DMS 273 (cell line): ENCODE measurements around the gene WDFY1.
A peak's percentile ranks its signal among the peaks of the same experiment; 100 is the strongest.
"Not testable (repeated sequence)": the region's sequence is repeated elsewhere in the genome, so short reads cannot be mapped to it uniquely, and the experiment has no call there.

Experiments
- DNase-seq: peaks from one replicate; lab custom pipeline; 2025; ENCODE audit not compliant: unreplicated experiment; lab: John Stamatoyannopoulos, UW

Gene WDFY1

DNA sequence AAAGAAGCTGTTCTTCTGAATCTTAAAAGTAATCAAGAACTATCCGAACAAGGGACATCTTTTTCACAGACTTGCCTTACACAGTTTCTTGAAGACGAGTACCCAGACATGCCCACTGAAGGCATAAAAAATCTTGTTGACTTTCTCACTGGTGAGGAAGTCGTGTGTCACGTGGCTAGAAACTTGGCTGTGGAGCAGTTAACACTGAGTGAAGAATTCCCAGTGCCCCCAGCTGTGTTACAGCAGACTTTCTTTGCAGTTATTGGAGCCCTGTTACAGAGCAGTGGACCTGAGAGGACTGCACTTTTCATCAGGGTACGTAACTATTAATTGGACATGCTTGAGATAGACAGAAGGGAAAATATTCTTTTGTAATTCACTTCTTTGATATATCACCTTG, 14.6 kb upstream of the WDFY1 start:
- no peak for DNase-seq

DNA sequence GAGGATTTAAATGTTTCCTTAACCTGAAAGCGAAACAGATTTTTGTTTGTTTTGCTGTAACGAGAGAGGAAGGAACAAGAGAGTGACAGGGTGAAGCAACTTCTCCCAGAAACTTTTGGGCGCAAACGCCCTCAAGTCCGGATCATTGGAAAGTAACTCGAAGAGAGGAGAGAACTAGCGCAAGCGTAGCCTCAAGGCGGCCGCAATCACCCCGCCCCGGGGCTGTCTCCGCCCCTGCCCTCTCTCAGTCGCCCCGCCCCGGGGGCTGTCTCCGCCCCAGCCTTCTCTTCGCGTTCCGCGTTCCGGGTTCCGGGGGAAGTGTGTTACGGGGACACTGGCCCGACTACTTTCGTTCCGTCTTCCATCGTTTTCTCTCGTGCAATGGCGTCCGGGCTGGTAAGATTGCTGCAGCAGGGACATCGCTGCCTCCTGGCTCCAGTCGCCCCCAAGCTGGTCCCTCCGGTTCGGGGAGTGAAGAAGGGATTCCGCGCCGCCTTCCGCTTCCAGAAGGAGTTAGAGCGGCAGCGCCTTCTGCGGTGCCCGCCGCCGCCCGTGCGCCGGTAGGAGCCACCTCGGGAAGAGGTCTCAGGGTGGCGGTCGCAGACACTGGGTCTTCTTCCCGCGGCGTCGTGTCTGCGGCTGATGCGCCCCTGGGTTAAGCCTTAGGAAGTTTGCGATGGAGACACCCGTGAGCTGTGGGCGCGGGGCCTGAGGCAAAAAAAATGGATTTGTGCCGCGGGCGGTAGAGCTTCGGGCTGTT, 12.1 kb upstream of the WDFY1 start, which contains the start of gene MRPL44:
MRPL44 (plus strand) TSS at position 372 of the 760 bp plus-strand sequence; CDS start at position 382, 10 bp downstream.
- DNase-seq: peak; percentile 98

DNA sequence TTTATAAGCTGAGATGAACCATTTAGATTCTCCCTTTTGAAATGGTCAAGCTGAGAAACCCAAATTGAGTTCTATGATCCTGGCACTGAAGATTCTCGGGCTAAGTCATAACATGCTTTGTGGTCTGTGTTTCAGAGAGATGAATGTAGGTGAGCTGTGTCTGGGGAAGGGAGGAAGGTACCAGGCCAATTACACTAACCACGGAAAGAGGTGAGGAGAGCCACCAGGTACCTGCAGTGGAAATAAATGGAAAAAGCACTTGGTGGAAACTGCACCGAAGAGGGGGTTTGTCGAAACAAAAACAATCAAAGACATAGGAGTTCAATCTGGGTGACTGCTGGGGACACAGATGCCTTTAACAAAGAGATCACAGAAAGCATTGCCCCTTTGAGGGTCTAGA, 11.2 kb upstream of the WDFY1 start:
- no peak for DNase-seq

DNA sequence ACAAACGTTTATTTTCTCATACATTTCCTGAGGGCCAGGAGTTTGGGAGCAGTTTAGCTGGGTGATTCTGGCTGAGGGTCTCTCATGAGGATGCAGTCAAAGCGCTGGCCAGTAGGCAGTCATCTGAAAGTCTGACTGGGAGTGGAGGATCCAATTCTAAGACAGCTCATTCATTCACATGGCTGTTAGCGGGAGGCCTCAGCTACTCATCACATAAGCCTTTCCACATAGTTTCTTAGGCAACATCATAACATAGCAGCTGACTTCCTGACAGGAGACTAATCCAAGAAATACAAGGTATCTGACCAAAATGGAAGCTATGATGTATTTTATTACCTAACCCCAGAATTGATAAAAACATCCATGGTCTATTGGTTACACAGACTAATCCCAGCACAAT, 9.3 kb upstream of the WDFY1 start:
- DNase-seq: no peak

DNA sequence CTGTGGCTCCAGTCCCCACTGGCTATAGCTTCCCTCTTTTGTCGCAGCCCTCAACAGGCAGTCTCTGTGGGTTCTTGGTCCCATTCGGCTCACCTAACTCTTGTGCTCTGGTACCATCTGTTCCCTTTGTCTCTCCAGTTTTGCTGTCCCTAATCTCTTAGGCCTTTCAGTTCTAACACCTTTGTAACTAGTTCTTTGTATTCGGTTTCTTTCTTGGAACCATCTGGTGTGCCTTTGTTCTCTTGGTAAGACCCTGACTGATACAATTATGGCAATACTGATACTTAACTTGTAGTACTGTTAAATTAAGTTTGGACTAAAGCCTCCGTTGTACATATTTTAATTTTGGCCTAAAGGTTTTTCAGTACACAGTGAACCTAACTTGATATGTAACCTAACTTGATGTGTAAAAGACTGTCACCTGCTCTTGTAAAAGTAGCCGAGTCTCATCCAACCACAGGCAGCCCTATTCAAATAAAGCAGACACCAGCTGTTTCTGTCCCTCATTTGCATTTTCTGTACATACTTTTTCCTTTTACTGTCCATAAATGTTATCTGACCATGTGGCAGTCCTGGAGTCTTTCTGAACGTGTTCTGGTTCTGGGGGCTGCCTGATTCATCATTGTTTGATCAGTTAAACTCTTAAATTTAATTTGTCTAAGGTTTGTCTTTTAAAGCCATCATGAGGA, 7.3 kb upstream of the WDFY1 start:
- peak; percentile 80 for DNase-seq

DNA sequence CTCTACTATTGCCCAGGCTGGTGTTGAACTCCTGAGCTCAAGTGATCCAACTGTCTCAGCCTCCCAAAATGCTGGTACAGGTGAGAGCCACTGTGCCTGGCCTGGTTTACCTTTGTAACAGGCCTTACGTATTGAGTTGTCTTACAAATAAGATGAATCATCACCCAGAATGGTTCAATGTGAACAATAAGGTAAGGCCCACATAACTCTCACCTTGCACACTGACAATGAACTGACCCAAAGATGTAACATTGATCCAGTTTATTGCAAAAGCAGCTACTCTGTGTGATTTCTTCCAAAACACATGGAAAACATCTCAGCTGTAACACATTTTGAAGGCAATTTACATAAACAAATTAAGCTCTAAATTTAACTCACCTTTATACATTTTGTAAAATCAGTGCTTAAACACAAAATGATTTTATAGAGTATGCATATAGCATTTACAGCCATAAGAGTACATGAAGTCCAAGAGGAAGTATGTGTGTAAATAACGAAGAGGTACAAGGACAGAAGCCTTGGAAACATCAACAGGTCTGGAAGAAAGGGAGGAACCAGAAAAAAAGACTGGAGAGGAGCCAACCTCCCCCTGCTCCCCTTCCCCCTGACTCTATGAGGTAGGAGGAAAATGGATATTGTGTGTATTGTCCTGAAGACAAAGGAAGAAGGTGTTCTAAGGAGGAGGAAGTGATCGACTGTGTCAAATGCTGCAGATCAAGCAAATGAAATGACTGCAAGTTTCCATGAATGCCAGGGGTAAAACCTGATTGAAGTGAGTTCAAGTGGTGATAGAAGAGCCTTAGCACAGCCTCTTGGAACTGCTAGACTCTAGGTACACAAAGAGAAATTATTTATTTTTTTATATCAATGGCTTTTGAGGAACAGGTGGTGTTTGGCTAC, 5.6 kb upstream of the WDFY1 start:
- DNase-seq: no peak

DNA sequence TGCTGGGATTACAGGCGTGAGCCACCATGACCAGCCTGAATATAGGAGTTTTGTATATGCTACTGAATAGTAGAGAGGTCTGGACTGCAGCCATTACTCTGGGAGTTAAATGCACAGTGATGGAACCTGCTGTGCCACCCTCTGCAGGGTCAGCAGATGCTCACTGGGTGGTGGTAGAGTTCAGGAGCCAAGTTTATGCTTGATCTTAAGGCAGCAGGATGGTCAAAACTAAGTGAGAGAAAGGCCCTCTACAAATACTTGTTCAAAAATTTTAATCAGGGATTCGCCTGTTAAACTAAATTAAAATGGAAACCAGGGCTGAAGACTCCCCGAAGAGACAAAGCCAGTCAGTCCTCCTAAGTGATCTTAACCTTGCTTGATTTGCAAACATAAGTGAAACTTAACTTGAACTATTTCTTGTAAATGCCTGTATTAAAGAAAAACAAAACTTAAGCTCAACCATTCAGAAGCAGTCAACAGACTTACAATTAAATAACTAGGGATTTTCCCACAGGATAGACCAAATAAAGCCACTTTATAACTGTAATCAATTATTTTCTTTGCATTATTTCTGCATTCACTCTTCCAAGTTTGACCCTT, 4.2 kb upstream of the WDFY1 start:
- peak; percentile 44 for DNase-seq

DNA sequence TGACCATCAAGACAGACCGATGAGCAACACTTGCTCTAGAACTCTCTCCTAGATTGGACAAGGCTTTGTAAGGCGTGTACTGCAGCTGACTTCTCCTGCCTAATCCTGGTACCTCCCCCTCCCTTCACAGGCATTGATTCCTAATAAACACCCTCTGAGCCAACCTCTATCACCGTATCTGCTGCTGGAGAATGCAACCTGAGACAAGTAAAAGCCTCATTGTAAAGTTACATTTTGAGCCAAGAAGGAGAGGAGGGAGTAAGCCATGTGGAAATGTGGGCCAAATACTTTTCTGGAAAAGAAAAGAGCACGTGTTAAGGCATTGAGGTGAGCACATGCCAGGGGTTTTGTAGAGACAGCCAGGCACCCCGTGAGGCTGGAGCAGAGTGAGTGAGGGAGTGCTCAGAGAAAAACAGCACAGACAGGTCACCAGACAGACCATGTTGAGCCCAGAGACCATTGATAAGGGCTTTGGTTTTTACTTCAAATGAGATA, 2.6 kb upstream of the WDFY1 start:
- peak; percentile 33 for DNase-seq

DNA sequence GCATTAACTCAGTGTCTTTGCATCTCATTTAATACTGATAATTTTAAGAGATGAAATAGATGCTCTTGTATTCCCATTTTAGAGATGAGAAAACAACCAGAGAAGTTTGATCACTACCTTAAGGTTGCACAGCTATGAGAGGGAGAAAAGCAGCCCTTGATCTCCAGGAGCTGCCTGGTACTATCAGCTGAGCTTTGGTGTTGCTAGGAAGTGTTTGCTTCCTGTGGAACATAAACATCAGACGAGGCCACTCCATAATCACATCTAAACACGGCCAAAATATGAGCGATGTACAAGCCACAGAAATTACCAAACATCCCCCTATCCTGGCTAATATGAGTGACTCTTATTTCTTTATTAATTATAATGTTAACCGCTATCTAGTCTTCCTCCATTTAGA, 620 bp upstream of the WDFY1 start:
- DNase-seq: no peak

DNA sequence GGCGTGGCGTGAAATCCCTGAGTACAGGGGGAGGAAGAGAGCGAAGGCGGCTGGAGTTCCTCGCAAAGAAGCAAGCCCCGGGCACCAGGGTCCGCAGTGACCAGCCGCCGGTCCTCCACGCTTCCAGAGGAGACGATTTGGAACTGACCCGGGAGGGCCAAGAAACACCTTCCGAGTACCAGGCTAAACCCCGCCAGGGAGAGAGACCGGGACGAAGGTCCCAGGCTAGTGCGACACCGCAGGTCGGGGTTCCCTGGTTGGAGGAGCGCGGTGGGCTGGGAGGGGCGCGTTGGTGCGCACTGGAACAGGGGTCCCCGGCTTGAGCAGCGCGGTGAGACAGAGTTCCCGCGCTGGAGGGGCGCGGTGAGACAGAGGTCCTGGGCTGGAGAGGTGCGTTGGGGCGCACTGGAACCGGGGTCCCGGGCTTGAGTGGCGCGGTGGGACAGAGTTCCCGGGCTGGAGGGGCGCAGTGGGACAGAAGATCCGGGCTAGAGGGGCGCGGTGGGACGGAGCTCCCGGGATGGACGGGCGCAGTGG, 901 bp downstream of the WDFY1 start:
- DNase-seq: peak; percentile 32

DNA sequence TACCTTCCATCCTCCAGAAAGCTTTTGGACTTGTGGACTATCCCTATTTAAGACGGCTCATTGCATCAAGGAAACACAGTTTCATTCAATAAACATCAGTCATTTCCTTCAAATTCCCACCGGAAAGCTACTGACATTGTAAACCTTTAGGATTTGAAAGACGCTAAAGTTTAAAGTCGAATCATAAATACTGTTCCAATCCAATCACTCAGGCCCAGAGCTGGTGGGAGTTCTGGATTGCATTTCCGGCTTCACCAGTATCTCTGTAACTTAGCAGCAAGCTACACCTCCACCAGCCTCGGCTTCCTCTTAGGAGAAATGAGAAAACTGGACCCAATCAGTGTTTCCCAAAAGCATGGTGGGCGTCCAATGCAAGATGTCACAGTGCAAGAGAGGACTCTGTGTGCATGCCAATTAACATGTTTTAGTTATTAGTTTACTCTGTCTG, 1.6 kb downstream of the WDFY1 start:
- no peak for DNase-seq

DNA sequence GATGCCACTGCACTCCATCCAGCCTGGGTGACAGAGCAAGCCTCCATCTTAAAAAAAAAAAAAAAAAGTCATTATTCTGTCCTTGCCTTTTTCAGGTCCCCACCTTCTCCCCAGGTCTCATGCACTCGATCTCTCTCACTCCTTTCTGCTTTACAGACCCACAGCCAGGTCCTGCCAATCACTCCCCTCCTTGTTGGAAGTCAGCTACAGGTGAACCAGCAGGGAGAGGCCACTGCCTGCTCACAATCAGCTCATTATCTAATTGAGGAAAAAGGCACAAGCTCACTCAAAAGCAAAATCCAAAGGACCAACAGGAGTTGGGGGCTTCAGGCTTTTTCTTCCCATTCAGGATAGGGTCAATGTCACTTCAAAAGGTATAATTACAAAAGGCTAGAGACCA, 2.0 kb downstream of the WDFY1 start:
- no peak for DNase-seq

DNA sequence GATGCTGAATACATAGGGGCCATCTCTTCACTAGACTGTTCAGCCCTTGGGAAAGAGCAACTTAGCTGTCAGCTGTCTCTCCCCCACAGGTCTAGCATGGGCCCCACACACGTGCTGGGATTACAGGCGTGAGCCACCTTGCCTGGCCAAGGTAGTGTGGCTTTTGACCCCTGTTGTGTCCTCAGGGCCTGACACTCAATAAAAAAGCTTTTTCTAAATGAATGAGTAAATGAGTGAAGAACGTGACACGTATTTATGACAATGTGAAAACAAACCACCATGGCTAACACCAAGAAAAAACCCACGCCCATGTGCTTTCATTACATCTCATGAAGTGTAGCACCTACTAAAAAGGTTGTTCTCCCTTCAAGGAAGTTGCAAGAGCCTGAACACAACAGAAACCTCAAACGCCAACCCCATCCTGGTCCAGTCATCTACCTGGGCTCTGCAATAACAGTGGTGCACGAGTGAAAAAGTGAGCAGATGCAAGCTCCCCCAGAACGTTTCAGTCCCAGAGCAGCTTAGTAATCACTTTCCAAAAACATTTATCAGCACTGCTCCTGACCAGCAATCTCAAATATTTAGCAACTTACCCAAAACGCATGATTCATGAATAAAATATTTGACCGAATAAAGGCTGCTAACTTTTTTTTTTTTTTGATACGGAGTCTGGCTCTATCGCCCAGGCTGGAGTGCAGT, 3.4 kb downstream of the WDFY1 start:
- DNase-seq: no peak

DNA sequence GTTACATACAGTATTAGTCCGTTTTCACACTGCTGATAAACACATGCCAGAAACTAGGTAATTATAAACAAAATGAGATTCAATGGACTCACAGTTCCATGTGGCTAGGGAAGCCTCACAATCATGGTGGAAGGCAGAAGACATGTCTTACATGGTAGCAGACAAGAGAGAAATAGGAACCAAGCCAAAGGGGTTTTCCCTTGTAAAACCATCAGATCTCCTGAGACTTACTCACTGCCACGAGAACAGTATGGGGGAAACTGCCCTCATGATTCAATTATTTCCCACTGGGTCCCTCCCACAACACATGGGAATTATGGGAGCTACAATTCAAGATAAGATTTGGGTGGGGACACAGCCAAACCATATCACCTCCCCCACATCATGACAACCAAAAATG, 5.7 kb downstream of the WDFY1 start:
- DNase-seq: not testable (repeated sequence)

DNA sequence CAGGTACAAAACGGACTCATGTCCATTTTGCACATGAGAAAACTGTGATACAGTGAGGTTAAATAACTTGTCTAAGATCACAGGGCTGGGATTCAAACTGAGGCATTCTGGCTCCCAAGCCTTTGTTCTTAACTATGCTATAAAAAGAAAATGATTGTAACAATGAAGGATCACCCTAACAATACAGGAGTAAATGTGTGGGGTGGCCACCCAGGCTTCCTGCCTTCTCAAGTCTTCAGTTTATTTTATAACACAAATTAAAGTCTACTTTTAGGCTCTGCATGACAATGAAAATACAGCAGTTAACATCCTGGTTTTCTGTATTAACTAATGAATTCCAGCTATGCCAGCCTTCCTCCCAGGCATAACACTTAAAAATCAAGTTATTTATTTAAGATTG, 7.6 kb downstream of the WDFY1 start:
- DNase-seq: no peak

DNA sequence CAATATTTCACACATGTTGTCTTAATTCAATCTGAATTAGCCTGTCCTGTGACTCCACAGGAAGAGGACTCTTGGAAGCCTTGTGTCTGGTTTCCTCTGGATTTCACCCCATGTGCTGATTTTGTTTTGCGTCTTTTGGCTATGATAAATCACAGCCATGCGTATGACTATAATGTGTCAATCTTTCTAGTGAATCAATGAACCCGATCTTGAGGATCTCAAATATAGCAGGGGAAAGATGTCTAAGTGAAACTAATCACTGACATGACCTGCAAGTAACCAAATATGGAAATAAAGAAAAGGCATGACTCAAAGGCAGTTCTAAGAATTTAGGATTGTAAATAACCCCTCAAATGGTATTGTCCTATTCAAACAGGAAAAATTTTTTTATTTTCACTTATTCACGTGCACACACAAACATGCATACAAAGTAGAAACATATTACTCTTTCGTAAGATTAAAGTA, 8.2 kb downstream of the WDFY1 start:
- DNase-seq: no peak

DNA sequence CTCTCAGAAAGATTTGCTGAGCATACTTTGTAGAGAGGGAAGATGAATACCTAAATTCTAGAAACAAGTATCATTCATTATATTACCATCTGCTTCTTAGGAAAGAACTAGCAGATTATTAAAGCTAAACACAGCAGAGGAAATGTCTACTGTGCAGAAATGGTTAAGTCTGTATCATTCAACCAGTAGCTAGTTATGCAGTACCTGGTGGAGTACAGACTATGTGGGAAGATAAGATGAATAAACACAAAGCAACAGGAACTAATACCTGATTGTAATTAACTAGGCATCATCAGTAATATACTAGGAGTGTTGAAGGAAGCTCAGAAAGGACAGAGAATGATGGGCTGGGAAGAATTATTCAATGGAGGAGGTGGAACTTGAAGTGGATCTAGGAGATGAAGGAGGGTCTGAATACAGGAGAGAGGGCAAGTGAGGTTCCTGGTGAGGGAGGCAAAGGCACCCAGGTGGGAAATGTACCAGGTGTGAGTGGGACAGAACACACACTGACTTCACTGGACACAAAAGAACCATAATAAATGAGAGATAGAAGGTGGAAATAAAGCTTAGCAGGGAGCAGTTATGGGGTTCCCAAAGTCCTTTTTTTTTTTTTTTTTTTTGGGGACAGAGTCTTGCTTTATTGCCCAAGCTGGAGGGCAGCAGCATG, 9.5 kb downstream of the WDFY1 start:
- DNase-seq: no peak

DNA sequence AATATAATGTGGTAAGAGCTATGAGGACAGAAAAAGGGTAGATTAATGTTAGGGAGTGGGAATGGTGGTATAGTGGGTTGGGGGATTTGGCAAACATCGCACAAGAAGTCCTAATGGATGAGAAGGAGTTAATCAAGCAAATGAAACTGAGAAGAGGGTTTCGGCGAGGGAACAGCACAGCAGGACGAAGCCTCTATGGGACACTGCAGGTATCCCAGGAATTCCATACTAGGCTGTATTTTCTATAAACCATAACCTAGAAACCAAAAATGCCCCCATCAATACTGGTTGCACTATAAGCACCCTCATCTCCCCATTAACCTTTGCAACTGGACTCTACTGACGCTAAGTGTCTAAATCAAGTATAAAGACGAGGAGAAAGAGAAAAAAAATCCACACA, 10.3 kb downstream of the WDFY1 start:
- no peak for DNase-seq
